ENCODE measurements around the gene CHADL.

CHADL gene

GRCh38 chr22:41257696-41258095 lies 17.0 kb upstream of the CHADL start:
- no peaks in the 10 kb centered on the region for H3K4me1 ChIP-seq (ENCODE audit: insufficient read depth, low read length, poor library complexity, severe bottlenecking)

DNA sequence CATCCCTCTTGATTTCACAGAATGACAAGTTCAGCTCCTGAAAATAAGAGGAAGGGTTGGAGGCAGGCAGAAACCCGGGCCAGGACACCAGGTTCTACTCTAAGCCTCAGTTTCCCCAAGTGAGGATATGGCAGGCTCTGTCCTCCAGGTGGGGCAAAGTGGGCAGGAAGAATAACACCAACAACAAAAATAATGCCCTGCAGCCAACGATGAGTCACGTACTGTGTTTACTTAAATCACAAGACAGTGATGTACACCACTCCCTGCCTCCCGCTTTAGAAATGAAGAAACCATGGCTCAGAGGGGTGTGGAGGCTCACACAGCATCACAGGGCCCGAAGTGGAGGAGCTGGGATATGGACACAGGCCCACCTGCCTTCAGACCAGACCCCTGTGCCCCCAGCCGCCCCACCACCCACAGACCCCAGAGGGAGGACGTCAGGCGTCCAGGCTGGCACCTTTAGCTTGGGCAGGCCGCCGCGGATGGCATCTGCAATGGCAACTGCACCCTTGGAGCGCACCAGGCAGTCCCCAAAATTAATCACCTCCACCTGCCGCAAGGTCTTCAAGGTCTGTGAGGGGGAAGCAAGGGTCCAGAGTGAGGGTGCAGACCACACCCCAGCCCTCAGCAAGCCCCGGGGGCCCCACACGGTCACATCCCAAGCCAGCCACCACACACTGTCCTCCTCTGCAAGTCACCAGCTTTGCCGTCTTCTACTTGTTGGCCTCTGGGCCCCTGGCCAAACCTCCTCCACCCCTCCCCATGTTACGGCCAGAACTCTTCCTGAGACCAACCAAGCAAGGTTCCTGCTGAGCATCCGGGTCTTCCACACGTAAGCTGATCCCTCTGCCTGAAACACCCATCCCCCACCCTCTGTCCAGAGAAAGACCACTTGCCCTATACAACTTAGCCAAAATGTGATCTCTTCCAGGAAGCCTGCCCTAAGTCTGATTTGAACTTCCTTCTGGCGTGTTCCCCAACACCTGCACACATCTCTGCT lies 15.8 kb upstream of the CHADL start:
- no peak overlapping the region for H3K4me2 ChIP-seq (ENCODE audit: low read depth, low read length, poor library complexity, severe bottlenecking)
- H3K27me3 ChIP-seq (ENCODE audit: insufficient read depth, low read length, poor library complexity, severe bottlenecking): no peaks in the 10 kb centered on the region
- no peaks in the 10 kb centered on the region for H3K4me1 ChIP-seq (ENCODE audit: insufficient read depth, low read length, poor library complexity, severe bottlenecking)
- H3K4me3 ChIP-seq (ENCODE audit: low read length, poor library complexity, severe bottlenecking): no peak overlapping the region
- no peaks in the 10 kb centered on the region for H3K9me2 ChIP-seq (replicated peaks; ENCODE audit: low read depth, low read length)
- no peaks in the 10 kb centered on the region for H3K9me3 ChIP-seq (ENCODE audit: insufficient read depth, low read depth, low read length)
- no peak overlapping the region for H2AFZ ChIP-seq (ENCODE audit: low read length)
- no peaks in the 10 kb centered on the region for H3K79me2 ChIP-seq (ENCODE audit: insufficient read depth, low read length)
- no peaks in the 10 kb centered on the region for H3F3A ChIP-seq (ENCODE audit: low read depth)
- H4K20me1 ChIP-seq (ENCODE audit: insufficient read depth, low read length, poor library complexity, severe bottlenecking): no peaks in the 10 kb centered on the region
- H3K9ac ChIP-seq (ENCODE audit: low read depth, low read length, poor library complexity, severe bottlenecking): no peak overlapping the region
- H3K36me3 ChIP-seq (ENCODE audit: insufficient read depth, low read length): peaks cover 91% of the 10 kb centered on the region; the same call in 1 of the 2 replicates
- no peak for TF ChIP-seq EZH2phosphoT487 (IDR thresholded peaks at IDR 0.05; ENCODE audit: borderline replicate concordance)
- TF ChIP-seq CTCF (conservative IDR thresholded peaks at IDR 0.05; ENCODE audit: low read length): no peak

More at GRCh38 chr22:41257696-41258095, 17.0 kb upstream of the CHADL start:
- H3K4me3 ChIP-seq (ENCODE audit: low read length, poor library complexity, severe bottlenecking): no peak overlapping the region
- H3K36me3 ChIP-seq (ENCODE audit: insufficient read depth, low read length): peaks cover 94% of the 10 kb centered on the region; the same call in 1 of the 2 replicates
- no peak overlapping the region for H3K4me2 ChIP-seq (ENCODE audit: low read depth, low read length, poor library complexity, severe bottlenecking)
- no peaks in the 10 kb centered on the region for H3F3A ChIP-seq (ENCODE audit: low read depth)
- H3K27me3 ChIP-seq (ENCODE audit: insufficient read depth, low read length, poor library complexity, severe bottlenecking): no peaks in the 10 kb centered on the region
- H4K20me1 ChIP-seq (ENCODE audit: insufficient read depth, low read length, poor library complexity, severe bottlenecking): no peaks in the 10 kb centered on the region
- no peak overlapping the region for H3K9ac ChIP-seq (ENCODE audit: low read depth, low read length, poor library complexity, severe bottlenecking)
- H2AFZ ChIP-seq (ENCODE audit: low read length): no peak overlapping the region
- no peaks in the 10 kb centered on the region for H3K79me2 ChIP-seq (ENCODE audit: insufficient read depth, low read length)
- H3K9me3 ChIP-seq (ENCODE audit: insufficient read depth, low read depth, low read length): no peaks in the 10 kb centered on the region
- TF ChIP-seq EZH2phosphoT487 (IDR thresholded peaks at IDR 0.05; ENCODE audit: borderline replicate concordance): no peak
- no peak for TF ChIP-seq CTCF (conservative IDR thresholded peaks at IDR 0.05; ENCODE audit: low read length)
- H3K9me2 ChIP-seq (replicated peaks; ENCODE audit: low read depth, low read length): no peaks in the 10 kb centered on the region

GRCh38 chr22:41254230-41254629 lies 13.5 kb upstream of the CHADL start:
- H3K9ac ChIP-seq (ENCODE audit: low read depth, low read length, poor library complexity, severe bottlenecking): no peak overlapping the region
- H3K27me3 ChIP-seq (ENCODE audit: insufficient read depth, low read length, poor library complexity, severe bottlenecking): no peaks in the 10 kb centered on the region
- no peaks in the 10 kb centered on the region for H3K9me3 ChIP-seq (ENCODE audit: insufficient read depth, low read depth, low read length)
- no peak overlapping the region for H3K4me2 ChIP-seq (ENCODE audit: low read depth, low read length, poor library complexity, severe bottlenecking)
- TF ChIP-seq EZH2phosphoT487 (IDR thresholded peaks at IDR 0.05; ENCODE audit: borderline replicate concordance) (no peak), CTCF (conservative IDR thresholded peaks at IDR 0.05; ENCODE audit: low read length) (no peak)
- no peak overlapping the region for H3K4me3 ChIP-seq (ENCODE audit: low read length, poor library complexity, severe bottlenecking)
- H2AFZ ChIP-seq (ENCODE audit: low read length): no peak overlapping the region
- no peaks in the 10 kb centered on the region for H3F3A ChIP-seq (ENCODE audit: low read depth)
- peaks cover 93% of the 10 kb centered on the region; the same call in 1 of the 2 replicates for H3K36me3 ChIP-seq (ENCODE audit: insufficient read depth, low read length)
- no peaks in the 10 kb centered on the region for H4K20me1 ChIP-seq (ENCODE audit: insufficient read depth, low read length, poor library complexity, severe bottlenecking)
- H3K79me2 ChIP-seq (ENCODE audit: insufficient read depth, low read length): no peaks in the 10 kb centered on the region
- no peaks in the 10 kb centered on the region for H3K9me2 ChIP-seq (replicated peaks; ENCODE audit: low read depth, low read length)
- H3K4me1 ChIP-seq (ENCODE audit: insufficient read depth, low read length, poor library complexity, severe bottlenecking): no peaks in the 10 kb centered on the region
